ENCODE measurements around the gene IAPP.
"Not testable (repeated sequence)": the region's sequence is repeated elsewhere in the genome, so short reads cannot be mapped to it uniquely, and the experiment has no call there.

The IAPP gene

DNA sequence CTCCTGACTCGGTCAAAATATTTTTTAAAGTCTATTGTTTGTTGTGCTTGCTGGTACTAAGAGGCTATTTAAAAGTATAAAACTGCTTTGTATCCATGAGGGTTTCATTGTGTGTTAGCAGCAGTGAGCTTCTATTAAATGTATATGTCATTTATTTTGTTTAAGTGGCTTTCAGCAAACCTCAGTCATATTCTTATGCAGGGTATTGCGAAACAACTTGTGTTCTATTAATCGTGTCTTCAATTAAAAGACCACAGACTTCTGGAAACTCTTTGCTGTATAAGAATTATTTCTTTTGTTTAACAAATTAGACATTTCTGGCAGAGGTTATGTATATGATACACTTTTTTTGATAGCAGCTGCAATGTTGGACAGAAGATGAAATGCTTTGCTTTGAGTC, 6.5 kb downstream of the IAPP start:
- DNase-seq (ENCODE audit: low read depth in 2 of 2), result no peak

DNA sequence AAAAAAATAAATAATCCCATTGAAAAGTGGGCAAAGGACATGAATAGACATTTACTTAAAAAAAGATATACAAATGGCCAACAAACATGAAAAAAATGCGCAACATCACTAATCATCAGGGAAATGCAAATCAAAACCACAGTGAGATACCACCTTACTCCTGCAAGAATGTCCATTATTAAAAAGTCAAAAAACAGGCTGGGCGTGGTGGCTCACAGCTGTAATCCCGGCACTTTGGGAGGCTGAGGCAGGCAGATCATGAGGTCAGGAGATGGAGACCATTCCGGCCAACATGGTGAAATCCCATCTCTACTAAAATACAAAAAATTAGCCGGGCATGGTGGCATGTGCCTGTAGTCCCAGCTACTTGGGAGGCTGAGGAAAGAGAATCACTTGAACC, 8.6 kb downstream of the IAPP start:
- not testable (repeated sequence) for DNase-seq (ENCODE audit: low read depth in 2 of 2)

DNA sequence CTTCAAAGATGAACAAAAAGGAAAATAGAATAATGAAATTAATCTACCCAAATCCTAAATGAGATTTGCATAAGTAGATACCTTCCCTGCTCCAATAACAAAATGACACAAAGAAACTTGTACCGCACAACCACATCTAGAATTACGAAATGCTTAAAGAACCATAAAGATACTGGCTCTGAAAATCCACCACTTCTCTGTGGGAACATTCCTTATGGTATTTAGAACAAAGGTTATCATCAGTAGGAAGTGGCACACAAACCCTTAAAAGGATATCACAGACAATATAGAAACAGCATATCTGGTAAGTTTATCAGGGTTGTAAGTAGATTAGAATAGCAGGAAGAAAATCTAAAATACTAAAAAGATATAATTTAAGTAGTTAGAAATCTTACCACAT, 11.6 kb downstream of the IAPP start:
- DNase-seq (ENCODE audit: low read depth in 2 of 2), result no peak

DNA sequence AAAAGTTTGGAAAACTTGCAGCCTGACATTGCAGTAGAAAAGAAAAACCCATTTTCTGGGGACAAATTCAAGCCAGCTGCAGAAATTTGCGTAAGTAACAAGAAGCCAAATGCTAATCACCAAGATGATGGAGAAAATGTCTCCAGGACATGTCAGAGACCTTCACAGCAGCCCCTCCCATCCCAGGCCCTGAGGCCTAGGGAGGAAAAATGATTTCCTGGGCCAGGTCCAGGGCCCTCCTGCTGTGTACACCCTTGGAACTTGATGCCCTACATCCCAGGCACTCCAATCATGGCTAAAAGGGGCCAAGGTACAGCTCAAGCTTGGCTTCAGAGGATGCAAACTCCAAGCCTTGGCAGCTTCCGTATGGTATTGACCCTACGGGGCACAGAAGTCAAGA, 14.5 kb downstream of the IAPP start:
- DNase-seq (ENCODE audit: low read depth in 2 of 2), result no peak

DNA sequence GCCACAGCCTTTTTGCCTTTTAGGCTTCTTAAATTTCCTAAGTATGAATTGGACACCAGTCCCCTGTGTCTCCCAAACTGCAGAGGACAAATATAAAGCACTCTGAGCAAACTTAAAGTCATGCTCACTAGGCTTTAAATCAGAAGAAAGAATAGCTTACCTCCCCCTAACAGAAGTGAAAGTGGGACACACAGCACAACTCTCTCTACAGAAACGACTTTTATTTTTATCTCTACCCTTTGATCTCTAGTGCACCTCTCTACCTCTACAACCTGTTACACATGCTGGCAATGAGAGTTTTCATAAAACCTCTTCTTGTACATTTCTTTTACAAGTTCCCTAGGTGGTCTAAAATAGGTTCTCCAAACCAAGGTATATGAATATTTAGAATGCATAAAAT, 19.7 kb downstream of the IAPP start:
- no peak for DNase-seq (ENCODE audit: low read depth in 2 of 2)

DNA sequence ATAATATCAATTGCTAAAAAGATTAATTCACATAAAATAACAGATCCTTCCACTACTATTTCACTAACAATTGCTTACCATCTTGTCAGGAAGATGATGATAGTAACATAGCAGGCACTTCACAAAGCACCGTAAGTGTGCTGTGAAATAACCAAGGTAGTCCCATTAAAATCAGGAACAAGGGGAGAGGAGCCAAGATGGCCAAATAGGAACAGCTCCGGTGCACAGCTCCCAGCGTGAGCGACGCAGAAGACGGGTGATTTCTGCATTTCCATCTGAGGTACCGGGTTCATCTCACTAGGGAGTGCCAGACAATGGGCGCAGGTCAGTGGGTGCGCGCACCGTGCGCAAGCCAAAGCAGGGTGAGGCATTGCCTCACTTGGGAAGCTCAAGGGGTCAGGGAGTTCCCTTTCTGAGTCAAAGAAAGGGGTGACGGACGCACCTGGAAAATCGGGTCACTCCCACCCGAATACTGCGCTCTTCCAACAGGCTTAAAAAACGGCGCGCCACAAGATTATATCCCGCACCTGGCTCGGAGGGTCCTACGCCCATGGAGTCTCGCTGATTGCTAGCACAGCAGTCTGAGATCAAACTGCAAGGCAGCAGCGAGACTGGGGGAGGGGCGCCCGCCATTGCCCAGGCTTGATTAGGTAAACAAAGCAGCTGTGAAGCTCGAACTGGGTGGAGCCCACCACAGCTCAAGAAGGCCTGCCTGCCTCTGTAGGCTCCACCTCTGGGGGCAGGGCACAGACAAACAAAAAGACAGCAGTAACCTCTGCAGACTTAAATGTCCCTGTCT, 22.3 kb downstream of the IAPP start:
- not testable (repeated sequence) for DNase-seq (ENCODE audit: low read depth in 2 of 2)

DNA sequence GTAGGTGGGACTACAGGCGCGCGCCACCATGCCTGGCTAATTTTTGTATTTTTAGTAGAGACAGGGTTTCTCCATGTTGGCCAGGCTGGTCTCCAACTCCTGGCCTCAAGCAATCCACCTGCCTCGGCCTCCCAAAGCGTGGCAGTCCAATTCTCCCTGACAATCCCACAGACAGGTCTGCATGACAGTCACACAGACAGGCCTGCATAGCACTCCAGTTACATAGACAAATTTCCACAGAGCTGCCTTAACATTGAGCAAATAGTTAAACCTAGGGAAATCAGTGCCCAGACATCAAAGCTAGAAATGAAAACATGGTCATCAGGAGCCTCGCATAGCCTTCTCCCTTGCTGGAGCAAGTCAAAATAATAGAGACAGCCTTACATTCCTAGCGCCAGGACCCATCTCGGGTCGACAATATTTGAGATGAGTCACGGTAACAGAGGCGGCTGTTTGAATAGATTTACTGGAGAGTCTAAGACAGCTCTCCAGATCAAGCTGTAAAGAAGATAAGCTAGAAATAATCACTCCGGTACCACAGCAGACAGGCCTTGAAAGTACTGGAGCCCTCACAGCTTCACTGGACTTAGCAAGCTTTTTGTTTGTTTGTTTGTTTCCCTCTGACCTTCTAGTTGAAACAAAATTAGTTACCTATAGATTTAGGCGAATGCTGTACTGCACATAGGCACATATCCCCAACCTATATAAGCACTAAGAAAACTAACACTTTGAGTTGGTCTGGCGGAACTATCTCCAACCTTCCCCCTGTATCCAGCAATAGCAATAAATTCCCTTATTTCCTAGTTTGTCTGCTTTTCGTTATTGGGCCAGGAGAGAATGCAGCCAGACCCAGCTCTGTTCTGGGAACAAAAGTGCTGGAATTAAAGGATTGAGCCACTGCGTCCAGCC, 40.9 kb downstream of the IAPP start:
- no peak for DNase-seq (ENCODE audit: low read depth in 2 of 2)

DNA sequence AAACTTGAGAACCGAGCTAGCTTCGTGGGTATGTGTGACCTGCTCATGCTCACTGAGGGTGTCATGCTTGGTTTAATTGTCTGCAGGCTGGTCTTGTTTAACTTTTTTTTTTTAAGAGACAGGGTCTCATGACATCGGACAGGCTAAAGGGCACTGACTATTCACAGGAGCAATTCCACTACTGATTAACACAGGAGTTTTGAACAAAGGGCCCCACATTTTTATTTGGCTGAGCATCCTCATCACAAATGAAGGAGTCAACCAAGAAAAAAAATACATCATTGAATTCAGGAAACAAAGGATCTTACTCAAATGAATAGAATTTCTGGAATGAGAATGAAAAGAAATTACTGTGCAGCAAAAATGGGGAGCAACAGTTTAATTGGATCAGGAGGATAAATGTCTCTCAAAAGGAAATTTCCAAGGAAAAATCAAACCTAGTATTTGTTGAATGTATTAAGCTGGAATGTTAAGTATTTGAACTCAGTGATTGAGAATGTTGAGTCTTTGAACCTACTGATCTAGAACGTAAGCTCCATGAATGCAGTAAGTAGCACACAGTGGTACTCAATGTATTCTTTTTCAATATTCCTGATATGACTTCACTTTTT, 43.9 kb downstream of the IAPP start:
- DNase-seq (ENCODE audit: low read depth in 2 of 2), result no peak

DNA sequence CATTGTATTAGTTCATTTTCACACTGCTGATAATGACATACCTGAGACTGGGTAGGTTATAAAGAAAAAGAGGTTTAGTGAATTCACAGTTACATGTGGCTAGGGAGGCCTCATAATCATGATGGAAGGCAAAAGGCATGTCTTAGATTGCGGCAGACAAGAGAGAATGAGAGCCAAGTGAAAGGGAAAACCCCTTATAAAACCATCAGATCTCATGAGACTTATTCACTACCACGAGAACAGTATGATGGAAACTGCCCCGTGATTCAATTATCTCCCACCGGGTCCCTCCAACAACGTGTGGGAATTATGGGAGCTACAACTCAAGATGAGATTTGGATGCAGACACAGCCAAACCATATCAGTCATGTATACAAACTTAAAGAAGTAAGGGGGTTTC, 45.7 kb downstream of the IAPP start:
- not testable (repeated sequence) for DNase-seq (ENCODE audit: low read depth in 2 of 2)

DNA sequence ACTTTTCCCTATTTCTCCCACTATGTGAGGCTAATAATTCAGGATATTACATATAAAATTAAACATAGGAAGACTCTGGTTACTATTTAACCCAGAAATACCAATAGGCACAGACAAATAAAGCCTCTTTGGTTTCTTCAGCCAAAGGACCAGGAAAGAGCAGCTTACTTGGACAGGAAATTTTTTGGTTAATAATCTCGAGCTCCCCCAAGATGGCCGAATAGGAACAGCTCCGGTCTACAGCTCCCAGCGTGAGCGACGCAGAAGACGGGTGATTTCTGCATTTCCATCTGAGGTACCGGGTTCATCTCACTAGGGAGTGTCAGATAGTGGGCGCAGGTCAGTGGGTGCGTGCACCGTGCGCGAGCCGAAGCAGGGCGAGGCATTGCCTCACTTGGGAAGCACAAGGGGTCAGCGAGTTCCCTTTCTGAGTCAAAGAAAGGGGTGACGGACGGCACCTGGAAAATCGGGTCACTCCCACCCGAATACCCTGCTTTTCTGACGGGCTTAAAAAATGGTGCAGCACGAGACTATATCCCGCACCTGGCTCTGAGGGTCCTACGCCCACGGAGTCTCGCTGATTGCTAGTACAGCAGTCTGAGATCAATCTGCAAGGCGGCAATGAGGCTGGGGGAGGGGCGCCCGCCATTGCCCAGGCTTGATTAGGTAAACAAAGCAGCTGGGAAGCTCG, 46.5 kb downstream of the IAPP start:
- DNase-seq (ENCODE audit: low read depth in 2 of 2), result not testable (repeated sequence)

DNA sequence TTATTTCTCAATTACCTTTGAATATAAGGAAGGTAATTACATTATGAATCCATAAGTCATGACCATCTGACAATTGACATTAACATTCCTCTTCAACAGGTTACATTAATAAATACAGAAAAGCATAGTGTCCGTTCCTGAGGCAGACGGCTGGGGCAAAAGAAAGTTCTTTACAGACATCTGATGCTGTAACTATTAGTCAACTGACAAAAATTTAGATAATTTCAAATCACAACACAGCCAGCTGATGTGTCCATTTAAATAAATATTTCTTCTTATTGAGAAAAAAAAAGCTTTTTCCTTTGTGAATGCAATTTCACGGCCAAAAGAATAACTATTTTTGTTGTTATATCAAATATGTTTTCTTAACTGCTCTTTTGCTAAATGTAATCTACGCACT, 55.5 kb downstream of the IAPP start:
- DNase-seq (ENCODE audit: low read depth in 2 of 2), result no peak
